Middle frontal gyrus (tissue), 1 donor: ENCODE results near the gene FAM13C.
"Not testable (repeated sequence)": the region's sequence is repeated elsewhere in the genome, so short reads cannot be mapped to it uniquely, and the experiment has no call there.

Experiments used
- DNase-seq: peaks from one replicate; pipeline ENCODE4 v3.0.0-alpha.2; 2015; ENCODE audit warnings: low spot score; ENCODE audit errors: extremely low spot score

FAM13C gene

GRCh38 chr10:59279476-59279875 is 82.9 kb downstream of the FAM13C start:
- DNase-seq, result no peak

GRCh38 chr10:59276919-59277318 is 85.4 kb downstream of the FAM13C start:
- no peak for DNase-seq

- DNase-seq, result no peak
These were observed 86.2 kb downstream of the FAM13C start for GRCh38 chr10:59276133-59276532.

GRCh38 chr10:59273445-59273844 is 88.9 kb downstream of the FAM13C start:
- no peak for DNase-seq

GRCh38 chr10:59272061-59272460 is 90.3 kb downstream of the FAM13C start:
- DNase-seq, result no peak

GRCh38 chr10:59271160-59271559 is 91.2 kb downstream of the FAM13C start:
- no peak for DNase-seq

- DNase-seq, result no peak
These were observed 91.9 kb downstream of the FAM13C start for GRCh38 chr10:59270492-59270891.

GRCh38 chr10:59269651-59270050 is 92.7 kb downstream of the FAM13C start:
- DNase-seq, result no peak

GRCh38 chr10:59268460-59268859 is 93.9 kb downstream of the FAM13C start:
- DNase-seq, result no peak

GRCh38 chr10:59266321-59266720 is 96.0 kb downstream of the FAM13C start:
- no peak for DNase-seq

- DNase-seq, result no peak
These were observed 97.2 kb downstream of the FAM13C start for GRCh38 chr10:59265141-59265540.

GRCh38 chr10:59258890-59259289 is 103.5 kb downstream of the FAM13C start:
- DNase-seq, result no peak

- DNase-seq, result no peak
These were observed 105.1 kb downstream of the FAM13C start for GRCh38 chr10:59257224-59257623.

GRCh38 chr10:59255463-59255862 is 106.9 kb downstream of the FAM13C start:
- DNase-seq, result no peak

- no peak for DNase-seq
These were observed 109.9 kb downstream of the FAM13C start for GRCh38 chr10:59252491-59252890.

GRCh38 chr10:59245686-59246085 is 116.7 kb downstream of the FAM13C start:
- no peak for DNase-seq

GRCh38 chr10:59244871-59245270 is 117.5 kb downstream of the FAM13C start:
- DNase-seq, result no peak

- DNase-seq, result no peak
These were observed 118.6 kb downstream of the FAM13C start for GRCh38 chr10:59243611-59244195.

GRCh38 chr10:59242991-59243390 is 119.4 kb downstream of the FAM13C start:
- DNase-seq, result no peak

GRCh38 chr10:59242057-59242456 is 120.3 kb downstream of the FAM13C start:
- DNase-seq, result no peak

- no peak for DNase-seq
These were observed 121.7 kb downstream of the FAM13C start for GRCh38 chr10:59240582-59241183.

- DNase-seq, result not testable (repeated sequence)
These were observed 123.2 kb downstream of the FAM13C start for GRCh38 chr10:59239108-59239507.

GRCh38 chr10:59237775-59238174 is 124.6 kb downstream of the FAM13C start:
- no peak for DNase-seq
